Coronary artery (tissue), 2 donors: ENCODE results near the gene RBMX.

ENCODE experiments used
- DNase-seq: peaks from one replicate; pipeline ENCODE4 v3.0.0-alpha.2; 2017; ENCODE audit warnings: low spot score
- H3K27ac ChIP-seq, 2 donors: fragments of 200-600 bp; sonication (generic); one replicate each; pipeline ENCODE4 v1.5.1; 2016 to 2019
- H3K4me3 ChIP-seq: fragments of 200-600 bp; sonication (generic); 2 replicates; pipeline ENCODE4 v1.5.1; 2016; ENCODE audit warnings: mild to moderate bottlenecking, moderate library complexity
- TF ChIP-seq, protein P1 (sequence below): fragments of 200-600 bp; sonication (generic); IDR thresholded peaks from one replicate; pipeline ENCODE4 v1.5.1; 2019; ENCODE audit warnings: antibody characterized with exemption

The RBMX gene

GRCh38 chrX:136856050-136856449 lies 24.5 kb downstream of the RBMX start:
- H3K4me3 ChIP-seq = no peak overlapping the region

DNA sequence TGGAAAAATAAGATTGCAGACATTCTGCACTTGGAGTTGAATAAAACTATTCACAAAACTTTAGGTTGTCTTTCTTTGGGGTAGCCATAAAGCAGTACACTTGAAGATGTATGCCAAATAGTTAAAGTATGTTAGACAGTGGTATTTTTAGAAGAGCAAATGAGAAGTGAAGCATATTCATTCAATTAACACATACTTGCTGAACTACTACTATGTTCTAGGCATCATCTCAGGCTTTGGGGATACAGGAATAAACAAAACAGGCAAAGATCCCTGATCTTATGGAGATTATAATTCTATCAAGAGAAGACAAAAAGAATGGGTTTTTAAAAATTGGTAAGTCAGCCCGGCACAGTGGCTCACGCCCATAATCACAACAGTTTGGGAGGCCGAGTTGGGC lies 29.0 kb downstream of the RBMX start:
- DNase-seq = no peak
- TF ChIP-seq, protein P1, sequence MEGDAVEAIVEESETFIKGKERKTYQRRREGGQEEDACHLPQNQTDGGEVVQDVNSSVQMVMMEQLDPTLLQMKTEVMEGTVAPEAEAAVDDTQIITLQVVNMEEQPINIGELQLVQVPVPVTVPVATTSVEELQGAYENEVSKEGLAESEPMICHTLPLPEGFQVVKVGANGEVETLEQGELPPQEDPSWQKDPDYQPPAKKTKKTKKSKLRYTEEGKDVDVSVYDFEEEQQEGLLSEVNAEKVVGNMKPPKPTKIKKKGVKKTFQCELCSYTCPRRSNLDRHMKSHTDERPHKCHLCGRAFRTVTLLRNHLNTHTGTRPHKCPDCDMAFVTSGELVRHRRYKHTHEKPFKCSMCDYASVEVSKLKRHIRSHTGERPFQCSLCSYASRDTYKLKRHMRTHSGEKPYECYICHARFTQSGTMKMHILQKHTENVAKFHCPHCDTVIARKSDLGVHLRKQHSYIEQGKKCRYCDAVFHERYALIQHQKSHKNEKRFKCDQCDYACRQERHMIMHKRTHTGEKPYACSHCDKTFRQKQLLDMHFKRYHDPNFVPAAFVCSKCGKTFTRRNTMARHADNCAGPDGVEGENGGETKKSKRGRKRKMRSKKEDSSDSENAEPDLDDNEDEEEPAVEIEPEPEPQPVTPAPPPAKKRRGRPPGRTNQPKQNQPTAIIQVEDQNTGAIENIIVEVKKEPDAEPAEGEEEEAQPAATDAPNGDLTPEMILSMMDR = no peak
- no peak overlapping the region for H3K27ac ChIP-seq
- no peak overlapping the region for H3K4me3 ChIP-seq

More at GRCh38 chrX:136856050-136856449, 24.5 kb downstream of the RBMX start:
- no peak overlapping the region for H3K27ac ChIP-seq
- DNase-seq = no peak
- TF ChIP-seq, protein P1 = no peak

DNA sequence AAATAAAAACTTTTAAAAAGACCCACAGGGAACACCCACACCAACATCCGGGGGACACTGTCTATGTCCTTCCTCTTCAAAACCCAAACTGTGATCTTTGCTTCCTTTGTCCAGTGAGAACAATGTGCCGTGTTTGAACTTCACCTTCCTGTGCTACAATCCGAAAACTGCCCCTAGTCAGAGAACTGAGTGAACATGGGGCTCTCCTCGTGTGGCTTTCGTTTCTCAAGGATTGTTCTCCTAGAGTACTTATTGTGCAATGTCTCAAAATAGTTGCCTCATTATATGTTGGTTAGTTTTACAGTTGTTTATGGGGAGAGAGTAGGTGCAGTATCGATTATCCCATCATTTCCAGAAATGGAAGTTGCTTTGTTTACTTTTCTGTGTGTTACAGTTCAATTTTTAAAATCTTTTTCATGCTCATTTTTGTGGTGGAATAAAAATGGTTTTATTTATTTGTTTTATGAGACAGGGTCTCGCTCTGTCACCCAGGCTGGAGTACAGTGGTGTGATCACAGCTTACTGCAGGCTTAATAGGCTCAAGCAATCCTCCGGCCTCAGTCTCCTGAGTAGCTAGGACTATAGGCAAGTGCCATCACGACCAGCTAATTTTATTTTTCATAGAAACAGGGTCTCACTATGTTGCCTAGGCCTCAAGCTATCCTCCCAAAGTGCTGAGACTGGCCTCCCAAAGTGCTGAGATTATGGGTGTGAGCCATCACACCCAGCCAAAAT lies 29.9 kb downstream of the RBMX start:
- no peak overlapping the region for H3K27ac ChIP-seq
- no peak for DNase-seq
- TF ChIP-seq, protein P1 = no peak
- H3K4me3 ChIP-seq = no peak overlapping the region

DNA sequence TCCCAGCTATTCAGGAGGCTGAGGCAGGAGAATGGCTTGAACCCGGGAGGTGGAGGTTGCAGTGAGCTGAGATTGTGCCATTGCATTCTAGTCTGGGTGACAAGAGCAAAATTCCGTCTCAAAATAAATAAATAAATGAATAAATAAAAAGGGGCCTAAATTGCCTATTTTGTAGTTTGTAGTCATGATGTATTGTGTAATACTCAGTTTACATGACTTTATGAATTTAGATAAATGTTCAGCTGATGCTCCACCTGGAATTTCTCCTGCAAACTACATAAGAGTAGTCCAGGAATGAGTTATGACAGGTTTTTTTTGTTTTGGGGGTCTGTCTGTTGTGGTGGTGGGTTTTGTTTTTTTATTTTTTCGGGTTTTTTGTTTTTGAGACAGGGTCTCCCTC lies 31.1 kb downstream of the RBMX start:
- no peak for DNase-seq
- TF ChIP-seq, protein P1 = no peak
- H3K27ac ChIP-seq = no peak overlapping the region
- no peak overlapping the region for H3K4me3 ChIP-seq

DNA sequence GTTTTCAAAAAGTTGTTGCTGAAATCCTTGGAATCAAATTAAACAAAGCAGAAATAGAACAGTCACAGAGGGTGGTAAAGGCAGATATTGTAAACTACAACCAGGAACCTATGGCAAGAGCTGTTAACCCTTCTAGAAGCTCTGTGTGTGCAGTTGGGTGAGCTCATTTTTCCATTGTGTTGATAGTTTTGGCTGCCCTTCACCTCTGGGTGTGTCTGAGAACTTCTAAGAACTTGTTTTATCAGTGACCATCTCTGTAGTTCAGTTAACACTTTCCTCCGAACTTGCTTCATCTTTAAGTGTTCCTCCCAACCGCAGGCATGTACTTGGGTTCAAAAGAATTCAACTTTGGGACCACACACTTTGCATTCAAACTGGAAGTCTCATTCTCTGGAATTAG lies 32.7 kb downstream of the RBMX start:
- Histone ChIP-seq H3K27ac (no peak overlapping the region), H3K4me3 (no peak overlapping the region)
- no peak for DNase-seq
- TF ChIP-seq, protein P1 = no peak

DNA sequence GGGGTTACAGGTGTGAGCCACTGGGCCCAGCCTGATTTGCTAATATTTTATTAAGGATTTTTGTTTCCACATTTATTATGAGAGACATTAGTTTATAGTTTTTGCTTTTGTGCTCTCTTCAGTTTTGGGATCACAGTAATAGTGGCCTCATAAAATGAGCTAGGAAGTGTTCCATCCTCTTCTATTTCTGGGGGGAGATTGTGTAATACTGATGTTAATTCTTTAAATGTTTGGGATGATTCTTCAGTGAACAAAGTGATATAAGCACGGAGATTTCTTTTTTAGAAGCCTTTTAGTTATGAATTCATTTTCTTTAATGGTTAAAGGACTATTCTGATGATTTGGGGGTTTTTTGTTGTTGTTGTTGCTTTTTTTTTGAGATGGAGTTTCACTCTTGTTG lies 41.3 kb downstream of the RBMX start:
- TF ChIP-seq, protein P1 = no peak
- Histone ChIP-seq H3K4me3 (no peak overlapping the region), H3K27ac (no peak overlapping the region)
- no peak for DNase-seq

- no peak for DNase-seq
- no peak overlapping the region for H3K27ac ChIP-seq
- TF ChIP-seq, protein P1 = no peak
- no peak overlapping the region for H3K4me3 ChIP-seq
Measured at GRCh38 chrX:136835761-136836160, 44.8 kb downstream of the RBMX start.
